ENCODE data around the gene PRH2.

Gene PRH2

DNA sequence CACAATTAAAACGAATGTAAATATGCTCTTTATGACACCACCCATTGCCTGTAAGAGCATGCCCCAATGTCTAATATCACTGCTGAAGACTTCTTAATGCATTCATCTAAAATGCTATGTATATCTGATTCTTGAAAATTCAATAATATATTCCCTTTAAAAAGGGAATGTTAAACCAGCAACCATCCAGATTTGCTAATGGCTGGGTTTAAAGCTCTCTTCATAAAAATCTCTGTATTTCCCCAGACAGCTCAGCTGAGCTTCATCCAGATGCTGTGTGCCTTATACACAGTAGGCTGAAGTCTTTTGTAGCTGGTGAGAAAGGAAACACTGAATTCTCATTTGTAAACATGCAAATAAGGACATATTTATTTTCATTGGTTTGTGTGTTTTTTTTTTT is 10.1 kb downstream of the PRH2 start, which contains the start of gene TAS2R14:
TAS2R14 (minus strand) TSS at position 101 of the 400 bp plus-strand sequence; CDS start at position 45, 56 bp downstream.
- TF ChIP-seq CTCF (IDR thresholded peaks at IDR 0.05; ENCODE audit: low read depth, low read length), result no peak
- no peak within 1 kb of the TSS for H3K4me3 ChIP-seq (ENCODE audit: low read depth, low read length)

- TF ChIP-seq CTCF (IDR thresholded peaks at IDR 0.05; ENCODE audit: low read depth, low read length), result no peak
- H3K4me3 ChIP-seq (ENCODE audit: low read depth, low read length), result no peak overlapping the region
Observed at GRCh38 chr12:10940389-10940788, 11.4 kb downstream of the PRH2 start.

DNA sequence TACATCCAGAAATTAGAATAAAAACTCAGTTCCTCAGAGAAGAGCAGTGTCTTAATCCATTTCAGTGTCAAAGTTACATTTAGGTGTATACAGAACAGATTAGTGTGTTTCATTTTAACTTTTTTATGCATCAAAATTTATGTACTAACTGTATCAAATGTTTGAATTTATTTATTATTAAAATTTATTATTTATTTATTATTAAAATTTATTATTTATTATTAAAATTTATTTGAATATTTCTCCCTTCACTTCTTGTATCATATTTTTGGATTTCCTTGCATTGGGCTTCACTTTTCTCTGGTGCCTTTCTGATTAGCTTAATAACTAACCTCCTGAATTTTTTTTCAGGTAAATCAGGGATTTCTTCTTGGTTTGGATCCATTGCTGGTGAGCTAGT is 12.3 kb downstream of the PRH2 start:
- H3K4me3 ChIP-seq (ENCODE audit: low read depth, low read length), result no peak overlapping the region
- TF ChIP-seq CTCF (IDR thresholded peaks at IDR 0.05; ENCODE audit: low read depth, low read length), result no peak

DNA sequence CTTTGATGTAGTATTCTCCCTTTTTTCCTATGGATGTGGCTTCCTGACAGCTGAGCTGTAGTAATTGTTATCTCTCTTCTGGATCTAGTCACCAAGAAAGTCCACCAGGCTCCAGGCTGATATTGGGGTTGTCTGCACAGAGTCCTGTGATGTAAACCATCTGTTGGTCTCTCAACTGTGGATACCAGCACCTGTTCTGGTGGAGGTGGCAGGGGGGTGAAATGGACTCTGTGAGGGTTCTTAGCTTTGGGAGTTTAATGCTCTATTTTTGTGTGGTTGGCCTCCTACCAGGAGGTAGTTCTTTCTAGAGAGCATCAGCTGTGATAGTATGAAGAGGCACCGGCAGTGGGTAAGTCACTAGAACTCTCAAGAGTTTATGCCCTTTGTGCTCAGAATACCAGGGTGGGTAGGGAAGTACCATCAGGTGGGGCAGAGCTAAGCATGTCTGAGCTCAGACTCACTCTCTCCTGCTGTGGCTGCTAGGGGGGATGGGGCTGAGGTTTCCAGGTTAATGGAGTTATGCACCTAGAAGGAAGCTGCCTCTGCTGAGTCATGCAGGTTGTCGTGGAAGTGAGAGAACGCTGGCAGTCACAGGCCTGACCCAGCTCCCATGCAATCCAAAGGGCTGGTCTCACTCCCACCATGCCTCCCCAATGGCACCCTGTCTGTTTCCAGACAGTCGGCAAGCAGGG is 13.0 kb downstream of the PRH2 start:
- no peak overlapping the region for H3K4me3 ChIP-seq (ENCODE audit: low read depth, low read length)
- no peak for TF ChIP-seq CTCF (IDR thresholded peaks at IDR 0.05; ENCODE audit: low read depth, low read length)

DNA sequence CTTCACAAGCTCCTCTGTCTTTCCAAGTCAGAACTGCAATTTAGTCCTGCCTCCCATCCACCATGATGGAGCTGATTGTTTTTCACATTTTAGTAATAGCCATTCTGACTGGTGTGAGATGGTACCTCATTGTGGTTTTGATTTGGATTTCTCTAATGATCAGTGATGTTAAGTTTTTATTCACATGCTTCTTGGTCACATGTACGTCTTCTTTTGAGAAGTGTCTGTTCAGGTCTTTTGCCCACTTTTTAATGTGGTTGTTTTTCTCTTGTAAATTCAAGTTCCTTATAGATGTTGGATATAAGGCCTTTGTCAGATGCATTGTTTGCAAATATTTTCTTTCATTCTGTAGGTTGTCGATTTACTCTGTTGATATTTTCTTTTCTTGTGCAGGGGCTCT is 14.1 kb downstream of the PRH2 start:
- no peak for TF ChIP-seq CTCF (IDR thresholded peaks at IDR 0.05; ENCODE audit: low read depth, low read length)

DNA sequence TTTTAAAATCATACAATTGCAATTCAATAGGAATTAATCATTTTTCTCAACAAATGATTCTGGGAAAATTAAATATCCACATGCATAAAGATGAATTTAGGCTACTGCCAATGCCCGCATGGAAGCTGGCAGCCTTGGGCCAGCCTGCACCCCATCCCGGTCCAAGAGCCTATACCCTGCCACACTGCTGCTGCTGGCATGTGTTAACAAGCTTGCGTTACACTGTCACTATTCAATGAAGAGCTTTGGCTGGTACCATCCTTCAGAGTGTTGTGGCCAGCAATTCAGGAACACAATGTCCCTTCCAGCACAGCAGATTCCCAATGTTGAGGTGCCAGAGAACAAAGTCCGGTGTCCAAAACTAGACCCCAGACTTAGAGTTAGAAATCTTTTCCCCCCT is 23.6 kb downstream of the PRH2 start:
- H3K4me3 ChIP-seq (ENCODE audit: low read depth, low read length), result no peak overlapping the region
- no peak for TF ChIP-seq CTCF (IDR thresholded peaks at IDR 0.05; ENCODE audit: low read depth, low read length)

More for the DNA sequence above, 14.1 kb downstream of the PRH2 start:
- H3K4me3 ChIP-seq (ENCODE audit: low read depth, low read length), result no peak overlapping the region

GRCh38 chr12:10956085-10956484 is 27.0 kb downstream of the PRH2 start:
- TF ChIP-seq CTCF (IDR thresholded peaks at IDR 0.05; ENCODE audit: low read depth, low read length), result no peak
- H3K4me3 ChIP-seq (ENCODE audit: low read depth, low read length), result no peak overlapping the region

Measured in WI38 (cell line).